MM.1S (cell line): ENCODE results near the gene SCRG1.

Experiments
- DNase-seq: peaks from one replicate; pipeline ENCODE4 v3.0.0-alpha.2; 2015
- H2AFZ ChIP-seq: fragments of 300-600 bp; sonication (generic); 2 replicates; pipeline ENCODE4 v1.6.0; 2016; ENCODE audit warnings: antibody characterized with exemption, low read length
- H3F3A ChIP-seq: fragments of 300-600 bp; sonication (generic); 2 replicates; pipeline ENCODE4 v1.6.1; 2016; ENCODE audit warnings: mild to moderate bottlenecking, antibody characterized with exemption, low read length, moderate library complexity, mixed read lengths; ENCODE audit not compliant: insufficient read depth
- H3K27ac ChIP-seq: fragments of 300-600 bp; sonication (generic); 2 replicates; pipeline ENCODE4 v1.5.1; 2016; ENCODE audit warnings: mild to moderate bottlenecking, low read length
- H3K27me3 ChIP-seq: fragments of 300-600 bp; sonication (generic); replicated peaks from 2 replicates; pipeline ENCODE4 v1.6.0; 2016; ENCODE audit warnings: low read length; ENCODE audit not compliant: insufficient read depth
- H3K36me3 ChIP-seq: fragments of 300-600 bp; sonication (generic); replicated peaks from 2 replicates; pipeline ENCODE4 v1.6.1; 2016; ENCODE audit warnings: mild to moderate bottlenecking, low read length, mixed read lengths; ENCODE audit not compliant: insufficient read depth
- H3K4me1 ChIP-seq: fragments of 300-600 bp; sonication (generic); 2 replicates; pipeline ENCODE4 v1.6.1; 2016; ENCODE audit warnings: low read length, mixed read lengths
- H3K4me2 ChIP-seq: fragments of 300-600 bp; sonication (generic); 2 replicates; pipeline ENCODE4 v1.6.0; 2016; ENCODE audit warnings: low read depth, low read length
- H3K4me3 ChIP-seq: fragments of 300-600 bp; sonication (generic); 2 replicates; pipeline ENCODE4 v1.5.1; 2016; ENCODE audit warnings: low read length, mixed read lengths
- H3K79me2 ChIP-seq: fragments of 300-600 bp; sonication (generic); 2 replicates; pipeline ENCODE4 v1.6.1; 2016; ENCODE audit warnings: mixed run types, low read length, mixed read lengths
- H3K9ac ChIP-seq: fragments of 300-600 bp; sonication (generic); 2 replicates; pipeline ENCODE4 v1.6.1; 2016; ENCODE audit warnings: low read length, mixed read lengths
- H3K9me2 ChIP-seq: fragments of 300-600 bp; sonication (generic); replicated peaks from 2 replicates; pipeline ENCODE4 v1.6.1; 2016; ENCODE audit warnings: mild to moderate bottlenecking, low read length, mixed read lengths; ENCODE audit not compliant: insufficient read depth
- H3K9me3 ChIP-seq: fragments of 300-600 bp; sonication (generic); replicated peaks from 2 replicates; pipeline ENCODE4 v1.6.1; 2016; ENCODE audit warnings: mild to moderate bottlenecking, low read length, mixed read lengths; ENCODE audit not compliant: insufficient read depth
- H4K20me1 ChIP-seq: fragments of 300-600 bp; sonication (generic); 2 replicates; pipeline ENCODE4 v1.6.1; 2016; ENCODE audit warnings: mild to moderate bottlenecking, low read length, moderate library complexity, mixed read lengths; ENCODE audit not compliant: insufficient read depth
- CTCF ChIP-seq: fragments of 300-600 bp; sonication (generic); IDR thresholded peaks from 2 replicates; pipeline ENCODE4 v1.5.1; 2016; ENCODE audit warnings: antibody characterized with exemption, low read length, mixed read lengths
- EZH2 ChIP-seq: fragments of 300-600 bp; sonication (generic); optimal IDR thresholded peaks from 2 replicates; pipeline ENCODE3; 2017; ENCODE audit warnings: low read depth, mild to moderate bottlenecking, antibody characterized with exemption, low read length, mixed read lengths
- EZH2phosphoT487 ChIP-seq: fragments of 300-600 bp; sonication (generic); IDR thresholded peaks from 2 replicates; pipeline ENCODE4 v1.6.1; 2018; ENCODE audit warnings: antibody characterized with exemption, low read length

The SCRG1 gene

GRCh38 chr4:173415092-173415491 is 16.2 kb upstream of the SCRG1 start:
- TF ChIP-seq EZH2phosphoT487: no peak
- no peak for TF ChIP-seq CTCF
- no peak for TF ChIP-seq EZH2
- Histone ChIP-seq H4K20me1 (no peaks in the 10 kb centered on the region), H3K9ac (no peak overlapping the region), H3F3A (no peaks in the 10 kb centered on the region), H3K9me2 (no peaks in the 10 kb centered on the region), H3K4me1 (no peaks in the 10 kb centered on the region), H3K79me2 (no peaks in the 10 kb centered on the region), H2AFZ (no peak overlapping the region), H3K4me3 (no peak overlapping the region), H3K9me3 (no peaks in the 10 kb centered on the region), H3K27ac (no peak overlapping the region), H3K4me2 (no peak overlapping the region), H3K36me3 (no peaks in the 10 kb centered on the region), H3K27me3 (no peaks in the 10 kb centered on the region)
- no peak for DNase-seq

- DNase-seq: no peak
- no peak overlapping the region for H3K4me2 ChIP-seq
- H3K9me3 ChIP-seq: no peaks in the 10 kb centered on the region
- H3K4me1 ChIP-seq: no peaks in the 10 kb centered on the region
- no peak overlapping the region for H3K4me3 ChIP-seq
- H3F3A ChIP-seq: no peaks in the 10 kb centered on the region
- no peak overlapping the region for H3K27ac ChIP-seq
- no peaks in the 10 kb centered on the region for H3K9me2 ChIP-seq
- H3K9ac ChIP-seq: no peak overlapping the region
- no peaks in the 10 kb centered on the region for H3K79me2 ChIP-seq
- no peaks in the 10 kb centered on the region for H4K20me1 ChIP-seq
- no peak overlapping the region for H2AFZ ChIP-seq
- TF ChIP-seq CTCF (no peak), EZH2 (no peak), EZH2phosphoT487 (no peak)
- no peaks in the 10 kb centered on the region for H3K36me3 ChIP-seq
- H3K27me3 ChIP-seq: no peaks in the 10 kb centered on the region
Observed at GRCh38 chr4:173414456-173414855, 15.5 kb upstream of the SCRG1 start.

GRCh38 chr4:173413036-173413435 is 14.1 kb upstream of the SCRG1 start:
- H3K27ac ChIP-seq: no peak overlapping the region
- H3K79me2 ChIP-seq: no peaks in the 10 kb centered on the region
- H3K9me3 ChIP-seq: no peaks in the 10 kb centered on the region
- no peaks in the 10 kb centered on the region for H3F3A ChIP-seq
- H3K9ac ChIP-seq: no peak overlapping the region
- no peak overlapping the region for H3K4me2 ChIP-seq
- no peaks in the 10 kb centered on the region for H3K9me2 ChIP-seq
- H4K20me1 ChIP-seq: no peaks in the 10 kb centered on the region
- no peak overlapping the region for H3K4me3 ChIP-seq
- H3K4me1 ChIP-seq: no peaks in the 10 kb centered on the region
- H3K27me3 ChIP-seq: no peaks in the 10 kb centered on the region
- no peaks in the 10 kb centered on the region for H3K36me3 ChIP-seq
- TF ChIP-seq EZH2: no peak
- no peak for TF ChIP-seq EZH2phosphoT487
- TF ChIP-seq CTCF: no peak
- H2AFZ ChIP-seq: no peak overlapping the region
- no peak for DNase-seq
